ENCODE measurements around the gene TBCEL.
"Not testable (repeated sequence)": the region's sequence is repeated elsewhere in the genome, so short reads cannot be mapped to it uniquely, and the experiment has no call there.

TBCEL gene

GRCh38 chr11:121029813-121030445, 6.0 kb downstream of the TBCEL start:
- H3K9ac ChIP-seq (ENCODE audit: low read depth, low read length): no peak overlapping the region
- H3K4me3 ChIP-seq (ENCODE audit: low read depth, low read length): no peak overlapping the region
- no peak overlapping the region for H3K27ac ChIP-seq (ENCODE audit: low read depth, low read length)
- H3K9me3 ChIP-seq (ENCODE audit: control insufficient read depth, insufficient read depth, low read length): no peaks in the 10 kb centered on the region
- H3K36me3 ChIP-seq (ENCODE audit: control insufficient read depth, insufficient read depth, low read length): no peaks in the 10 kb centered on the region; the same call in 1 of the 2 replicates
- no peaks in the 10 kb centered on the region for H3K27me3 ChIP-seq (ENCODE audit: control insufficient read depth, insufficient read depth, low read length)
- peaks cover 9% of the 10 kb centered on the region for H3K4me1 ChIP-seq (ENCODE audit: control insufficient read depth, insufficient read depth, low read length)

GRCh38 chr11:121031167-121031566, 7.3 kb downstream of the TBCEL start:
- no peaks in the 10 kb centered on the region for H3K27me3 ChIP-seq (ENCODE audit: control insufficient read depth, insufficient read depth, low read length)
- no peak overlapping the region for H3K9ac ChIP-seq (ENCODE audit: low read depth, low read length)
- peaks cover 11% of the 10 kb centered on the region for H3K4me1 ChIP-seq (ENCODE audit: control insufficient read depth, insufficient read depth, low read length)
- no peaks in the 10 kb centered on the region for H3K9me3 ChIP-seq (ENCODE audit: control insufficient read depth, insufficient read depth, low read length)
- H3K4me3 ChIP-seq (ENCODE audit: low read depth, low read length): no peak overlapping the region
- no peak overlapping the region for H3K27ac ChIP-seq (ENCODE audit: low read depth, low read length)
- H3K36me3 ChIP-seq (ENCODE audit: control insufficient read depth, insufficient read depth, low read length): no peaks in the 10 kb centered on the region; the same call in 1 of the 2 replicates

- H3K4me3 ChIP-seq (ENCODE audit: low read depth, low read length); H3K9me3 ChIP-seq (ENCODE audit: control insufficient read depth, insufficient read depth, low read length); H3K27me3 ChIP-seq (ENCODE audit: control insufficient read depth, insufficient read depth, low read length); H3K27ac ChIP-seq (ENCODE audit: low read depth, low read length); H3K36me3 ChIP-seq (ENCODE audit: control insufficient read depth, insufficient read depth, low read length); H3K9ac ChIP-seq (ENCODE audit: low read depth, low read length): not testable (repeated sequence)
- H3K4me1 ChIP-seq (ENCODE audit: control insufficient read depth, insufficient read depth, low read length): peaks cover 11% of the 10 kb centered on the region
These were observed 7.7 kb downstream of the TBCEL start for GRCh38 chr11:121031648-121032047.

- H3K4me1 ChIP-seq (ENCODE audit: control insufficient read depth, insufficient read depth, low read length): peaks cover 11% of the 10 kb centered on the region
These were observed 8.6 kb downstream of the TBCEL start for GRCh38 chr11:121032546-121032945.

GRCh38 chr11:121033635-121034034, 9.7 kb downstream of the TBCEL start:
- H3K27ac ChIP-seq (ENCODE audit: low read depth, low read length): no peak overlapping the region
- no peak overlapping the region for H3K9ac ChIP-seq (ENCODE audit: low read depth, low read length)
- no peaks in the 10 kb centered on the region; the same call in 1 of the 2 replicates for H3K36me3 ChIP-seq (ENCODE audit: control insufficient read depth, insufficient read depth, low read length)
- H3K4me3 ChIP-seq (ENCODE audit: low read depth, low read length): no peak overlapping the region
- no peaks in the 10 kb centered on the region for H3K27me3 ChIP-seq (ENCODE audit: control insufficient read depth, insufficient read depth, low read length)
- peaks cover 20% of the 10 kb centered on the region for H3K4me1 ChIP-seq (ENCODE audit: control insufficient read depth, insufficient read depth, low read length)
- H3K9me3 ChIP-seq (ENCODE audit: control insufficient read depth, insufficient read depth, low read length): no peaks in the 10 kb centered on the region

More at GRCh38 chr11:121032546-121032945, 8.6 kb downstream of the TBCEL start:
- Histone ChIP-seq H3K9ac (ENCODE audit: low read depth, low read length) (no peak overlapping the region), H3K4me3 (ENCODE audit: low read depth, low read length) (no peak overlapping the region), H3K27me3 (ENCODE audit: control insufficient read depth, insufficient read depth, low read length) (no peaks in the 10 kb centered on the region), H3K36me3 (ENCODE audit: control insufficient read depth, insufficient read depth, low read length) (no peaks in the 10 kb centered on the region; the same call in 1 of the 2 replicates), H3K9me3 (ENCODE audit: control insufficient read depth, insufficient read depth, low read length) (no peaks in the 10 kb centered on the region), H3K27ac (ENCODE audit: low read depth, low read length) (no peak overlapping the region)

GRCh38 chr11:121035169-121035755, 11.4 kb downstream of the TBCEL start:
- Histone ChIP-seq H3K36me3 (ENCODE audit: control insufficient read depth, insufficient read depth, low read length) (no peaks in the 10 kb centered on the region), H3K4me1 (ENCODE audit: control insufficient read depth, insufficient read depth, low read length) (peaks cover 36% of the 10 kb centered on the region), H3K4me3 (ENCODE audit: low read depth, low read length) (no peak overlapping the region), H3K27ac (ENCODE audit: low read depth, low read length) (no peak overlapping the region), H3K27me3 (ENCODE audit: control insufficient read depth, insufficient read depth, low read length) (no peaks in the 10 kb centered on the region), H3K9ac (ENCODE audit: low read depth, low read length) (no peak overlapping the region), H3K9me3 (ENCODE audit: control insufficient read depth, insufficient read depth, low read length) (no peaks in the 10 kb centered on the region)

GRCh38 chr11:121035780-121036179, 11.9 kb downstream of the TBCEL start:
- H3K9ac ChIP-seq (ENCODE audit: low read depth, low read length): no peak overlapping the region
- H3K27me3 ChIP-seq (ENCODE audit: control insufficient read depth, insufficient read depth, low read length): no peaks in the 10 kb centered on the region
- no peak overlapping the region for H3K27ac ChIP-seq (ENCODE audit: low read depth, low read length)
- peaks cover 40% of the 10 kb centered on the region for H3K4me1 ChIP-seq (ENCODE audit: control insufficient read depth, insufficient read depth, low read length)
- no peak overlapping the region for H3K4me3 ChIP-seq (ENCODE audit: low read depth, low read length)
- H3K36me3 ChIP-seq (ENCODE audit: control insufficient read depth, insufficient read depth, low read length): no peaks in the 10 kb centered on the region
- H3K9me3 ChIP-seq (ENCODE audit: control insufficient read depth, insufficient read depth, low read length): no peaks in the 10 kb centered on the region

- Histone ChIP-seq H3K9ac (ENCODE audit: low read depth, low read length) (no peak overlapping the region), H3K36me3 (ENCODE audit: control insufficient read depth, insufficient read depth, low read length) (no peaks in the 10 kb centered on the region), H3K9me3 (ENCODE audit: control insufficient read depth, insufficient read depth, low read length) (no peaks in the 10 kb centered on the region), H3K4me1 (ENCODE audit: control insufficient read depth, insufficient read depth, low read length) (peaks cover 49% of the 10 kb centered on the region), H3K27me3 (ENCODE audit: control insufficient read depth, insufficient read depth, low read length) (no peaks in the 10 kb centered on the region), H3K27ac (ENCODE audit: low read depth, low read length) (no peak overlapping the region), H3K4me3 (ENCODE audit: low read depth, low read length) (no peak overlapping the region)
These were observed 13.1 kb downstream of the TBCEL start for GRCh38 chr11:121037016-121037415.

GRCh38 chr11:121038648-121039409, 14.9 kb downstream of the TBCEL start:
- Histone ChIP-seq H3K27me3 (ENCODE audit: control insufficient read depth, insufficient read depth, low read length) (no peaks in the 10 kb centered on the region), H3K4me1 (ENCODE audit: control insufficient read depth, insufficient read depth, low read length) (peaks cover 49% of the 10 kb centered on the region), H3K27ac (ENCODE audit: low read depth, low read length) (peak overlapping the region; percentile 34), H3K4me3 (ENCODE audit: low read depth, low read length) (no peak overlapping the region), H3K36me3 (ENCODE audit: control insufficient read depth, insufficient read depth, low read length) (no peaks in the 10 kb centered on the region), H3K9me3 (ENCODE audit: control insufficient read depth, insufficient read depth, low read length) (no peaks in the 10 kb centered on the region), H3K9ac (ENCODE audit: low read depth, low read length) (no peak overlapping the region)

GRCh38 chr11:121039971-121040613, 16.2 kb downstream of the TBCEL start:
- Histone ChIP-seq H3K27ac (ENCODE audit: low read depth, low read length) (no peak overlapping the region), H3K4me1 (ENCODE audit: control insufficient read depth, insufficient read depth, low read length) (peaks cover 46% of the 10 kb centered on the region), H3K36me3 (ENCODE audit: control insufficient read depth, insufficient read depth, low read length) (no peaks in the 10 kb centered on the region), H3K4me3 (ENCODE audit: low read depth, low read length) (no peak overlapping the region), H3K27me3 (ENCODE audit: control insufficient read depth, insufficient read depth, low read length) (no peaks in the 10 kb centered on the region), H3K9me3 (ENCODE audit: control insufficient read depth, insufficient read depth, low read length) (no peaks in the 10 kb centered on the region), H3K9ac (ENCODE audit: low read depth, low read length) (no peak overlapping the region)

Measured in HUES48 (cell line).